WTC11 (cell line): ENCODE measurements around the gene ANKRD37.

Source experiments
- CREM ChIP-seq: sonication (generic); formaldehyde crosslinking; IDR thresholded peaks from 2 replicates; pipeline ENCODE4 v1.8.1; 2022; ENCODE audit warnings: mild to moderate bottlenecking, missing genetic modification reagents, moderate library complexity
- CTCF ChIP-seq: fragments of 200-600 bp; IDR thresholded peaks from 2 replicates; pipeline ENCODE4 v1.8.0; 2022; ENCODE audit warnings: antibody characterized with exemption
- E2F1 ChIP-seq: sonication (generic); formaldehyde crosslinking; IDR thresholded peaks from 2 replicates; pipeline ENCODE4 v1.8.0; 2022; ENCODE audit warnings: mild to moderate bottlenecking, missing genetic modification reagents
- ETV6 ChIP-seq: sonication (generic); formaldehyde crosslinking; IDR thresholded peaks from 2 replicates; pipeline ENCODE4 v1.8.1; 2022; ENCODE audit warnings: mild to moderate bottlenecking, missing genetic modification reagents
- FOXJ3 ChIP-seq: sonication (generic); formaldehyde crosslinking; IDR thresholded peaks from 2 replicates; pipeline ENCODE4 v1.9.0; 2021; ENCODE audit warnings: missing genetic modification reagents, mild to moderate bottlenecking, borderline replicate concordance
- JUN ChIP-seq: sonication (generic); formaldehyde crosslinking; IDR thresholded peaks from 2 replicates; pipeline ENCODE4 v1.8.0; 2023; ENCODE audit warnings: mild to moderate bottlenecking, missing genetic modification reagents
- NR1H2 ChIP-seq: sonication (generic); formaldehyde crosslinking; IDR thresholded peaks from 2 replicates; pipeline ENCODE4 v1.9.0; 2021; ENCODE audit warnings: mild to moderate bottlenecking, moderate library complexity, missing genetic modification reagents
- SP1 ChIP-seq: sonication (generic); formaldehyde crosslinking; conservative IDR thresholded peaks from 2 replicates; pipeline ENCODE4 v1.8.1; 2022; ENCODE audit warnings: missing genetic modification reagents
- STAT6 ChIP-seq: sonication (generic); formaldehyde crosslinking; conservative IDR thresholded peaks from 2 replicates; pipeline ENCODE4 v1.8.1; 2023; ENCODE audit warnings: mild to moderate bottlenecking, low read depth, missing genetic modification reagents, moderate library complexity
- ZNF232 ChIP-seq: sonication (generic); formaldehyde crosslinking; IDR thresholded peaks from 2 replicates; pipeline ENCODE4 v1.8.0; 2022; ENCODE audit warnings: mild to moderate bottlenecking, missing genetic modification reagents
- ZNF396 ChIP-seq: fragments of 250-450 bp; sonication (Bioruptor Pico); IDR thresholded peaks from 2 replicates; pipeline ENCODE4 v1.8.0; 2021; ENCODE audit warnings: mild to moderate bottlenecking, moderate library complexity, borderline replicate concordance
- ZNF416 ChIP-seq: fragments of 250-450 bp; sonication (Bioruptor Pico); IDR thresholded peaks from 2 replicates; pipeline ENCODE4 v1.9.0; 2021; ENCODE audit warnings: mild to moderate bottlenecking, inconsistent platforms

GRCh38 chr4:185358514-185358913 is 38.1 kb upstream of the ANKRD37 start:
- TF ChIP-seq ZNF416 (CRISPR knock-in tag) (no peak), SP1 (CRISPR knock-in tag) (no peak), CREM (CRISPR knock-in tag) (no peak), CTCF (no peak), NR1H2 (CRISPR knock-in tag) (no peak), JUN (CRISPR knock-in tag) (no peak), FOXJ3 (CRISPR knock-in tag) (no peak), ZNF232 (CRISPR knock-in tag) (no peak), E2F1 (CRISPR knock-in tag) (no peak), STAT6 (CRISPR knock-in tag) (no peak), ZNF396 (no peak), ETV6 (CRISPR knock-in tag) (no peak)
